Type B pancreatic cell (in vitro differentiated cells): Measurements from ENCODE around the gene SERINC5. TPM values are rescaled to one million over a fixed set of nuclear protein-coding genes. Genes with fewer than 3 reads are reported as not detected.

Experiments used
- DNase-seq: peaks from one replicate; pipeline ENCODE4 v3.0.0; 2021; ENCODE audit warnings: mixed read lengths; ENCODE audit not compliant: unreplicated experiment; ENCODE audit errors: extremely low spot score
- H3K27ac Mint-ChIP-seq: 2 replicates; pipeline ENCODE4 v1.8.0; 2021; ENCODE audit warnings: mild to moderate bottlenecking, mixed read lengths
- H3K27me3 Mint-ChIP-seq: 2 replicates; pipeline ENCODE4 v1.8.0; 2021; ENCODE audit warnings: mixed read lengths
- H3K36me3 Mint-ChIP-seq: 2 replicates; pipeline ENCODE4 v1.8.0; 2021; ENCODE audit warnings: mixed read lengths
- H3K4me1 Mint-ChIP-seq: one replicate; pipeline ENCODE4 v1.8.0; 2021; ENCODE audit warnings: mixed read lengths; ENCODE audit not compliant: unreplicated experiment
- H3K4me3 Mint-ChIP-seq: 2 replicates; pipeline ENCODE4 v1.8.0; 2021; ENCODE audit warnings: mild to moderate bottlenecking, mixed read lengths
- H3K9me3 Mint-ChIP-seq: 2 replicates; pipeline ENCODE4 v1.8.0; 2021; ENCODE audit warnings: mixed read lengths
- CTCF ChIP-seq: fragments of 200-600 bp; sonication (generic); conservative IDR thresholded peaks from 2 replicates; pipeline ENCODE4 v1.5.0; 2021; ENCODE audit warnings: antibody characterized with exemption, mild to moderate bottlenecking
- total RNA-seq: library from RNA; stranded (reverse); gene quantifications from 2 replicates; pipeline ENCODE4 v1.2.1, GENCODE V29; 2021; ENCODE audit warnings: low replicate concordance

The SERINC5 gene
- total RNA-seq, 1 donor from 2014 or later = 59.0 TPM

- DNase-seq = no peak
- peaks cover 8% of the 10 kb centered on the region for H3K36me3 Mint-ChIP-seq
- TF ChIP-seq CTCF = no peak
- peaks cover 4% of the 10 kb centered on the region for H3K9me3 Mint-ChIP-seq
- no peaks in the 10 kb centered on the region for H3K27me3 Mint-ChIP-seq
- no peak overlapping the region for H3K4me3 Mint-ChIP-seq
- H3K27ac Mint-ChIP-seq = no peak overlapping the region
- peaks cover 9% of the 10 kb centered on the region for H3K4me1 Mint-ChIP-seq
Measured at GRCh38 chr5:80129146-80129545, 126.7 kb downstream of the SERINC5 start.

- H3K27me3 Mint-ChIP-seq = no peaks in the 10 kb centered on the region
- peaks cover 4% of the 10 kb centered on the region for H3K9me3 Mint-ChIP-seq
- no peak for TF ChIP-seq CTCF
- peaks cover 8% of the 10 kb centered on the region for H3K36me3 Mint-ChIP-seq
- no peak for DNase-seq
- H3K4me3 Mint-ChIP-seq = peak overlapping the region; percentile 48
- H3K27ac Mint-ChIP-seq = peak overlapping the region; percentile 33
- H3K4me1 Mint-ChIP-seq = peaks cover 9% of the 10 kb centered on the region
Measured at GRCh38 chr5:80128141-80128540, 127.7 kb downstream of the SERINC5 start.

GRCh38 chr5:80127116-80127552 is 128.7 kb downstream of the SERINC5 start:
- peaks cover 9% of the 10 kb centered on the region for H3K4me1 Mint-ChIP-seq
- H3K36me3 Mint-ChIP-seq = peaks cover 8% of the 10 kb centered on the region
- H3K27me3 Mint-ChIP-seq = no peaks in the 10 kb centered on the region
- H3K4me3 Mint-ChIP-seq = no peak overlapping the region
- no peak for DNase-seq
- no peak overlapping the region for H3K27ac Mint-ChIP-seq
- TF ChIP-seq CTCF = no peak
- H3K9me3 Mint-ChIP-seq = peaks cover 4% of the 10 kb centered on the region

GRCh38 chr5:80125962-80126480 is 129.8 kb downstream of the SERINC5 start:
- H3K4me3 Mint-ChIP-seq = no peak overlapping the region
- no peaks in the 10 kb centered on the region for H3K27me3 Mint-ChIP-seq
- no peak for DNase-seq
- H3K9me3 Mint-ChIP-seq = no peaks in the 10 kb centered on the region
- H3K27ac Mint-ChIP-seq = no peak overlapping the region
- peaks cover 4% of the 10 kb centered on the region for H3K36me3 Mint-ChIP-seq
- peak; percentile 53 for TF ChIP-seq CTCF
- H3K4me1 Mint-ChIP-seq = peaks cover 9% of the 10 kb centered on the region

- no peaks in the 10 kb centered on the region for H3K9me3 Mint-ChIP-seq
- H3K27ac Mint-ChIP-seq = no peak overlapping the region
- TF ChIP-seq CTCF = no peak
- H3K27me3 Mint-ChIP-seq = no peaks in the 10 kb centered on the region
- peaks cover 4% of the 10 kb centered on the region for H3K36me3 Mint-ChIP-seq
- no peak for DNase-seq
- peaks cover 9% of the 10 kb centered on the region for H3K4me1 Mint-ChIP-seq
- H3K4me3 Mint-ChIP-seq = no peak overlapping the region
Measured at GRCh38 chr5:80125022-80125961, 130.6 kb downstream of the SERINC5 start.
